GM23248 (cell line): Measurements from ENCODE around the gene SLC4A2. TPM values are rescaled to one million over a fixed set of nuclear protein-coding genes. Genes with fewer than 3 reads are reported as not detected.

ENCODE experiments used
- DNase-seq: peaks from one replicate; pipeline ENCODE4 v3.0.0-alpha.2; 2015
- H2AFZ ChIP-seq: fragments of 200-600 bp; sonication (generic); 2 replicates; pipeline ENCODE4 v1.6.1; 2016; ENCODE audit warnings: antibody characterized with exemption
- H3F3A ChIP-seq: fragments of 200-600 bp; sonication (generic); 2 replicates; pipeline ENCODE4 v1.6.1; 2016; ENCODE audit warnings: mild to moderate bottlenecking, antibody characterized with exemption, mixed run types; ENCODE audit not compliant: insufficient read depth
- H3K27ac ChIP-seq: fragments of 200-600 bp; sonication (generic); 2 replicates; pipeline ENCODE4 v1.5.1; 2016; ENCODE audit warnings: mild to moderate bottlenecking
- H3K27me3 ChIP-seq: fragments of 200-600 bp; sonication (generic); replicated peaks from 2 replicates; pipeline ENCODE4 v1.6.1; 2016; ENCODE audit warnings: mild to moderate bottlenecking; ENCODE audit not compliant: insufficient read depth
- H3K36me3 ChIP-seq: fragments of 200-600 bp; sonication (generic); 2 replicates; pipeline ENCODE4 v1.6.1; 2016; ENCODE audit warnings: low read depth, mild to moderate bottlenecking
- H3K4me1 ChIP-seq: fragments of 200-600 bp; sonication (generic); 2 replicates; pipeline ENCODE4 v1.6.1; 2016; ENCODE audit warnings: mild to moderate bottlenecking; ENCODE audit not compliant: insufficient read depth
- H3K4me2 ChIP-seq: fragments of 200-600 bp; sonication (generic); one replicate; pipeline ENCODE4 v1.6.1; 2016; ENCODE audit warnings: mild to moderate bottlenecking; ENCODE audit not compliant: unreplicated experiment
- H3K4me3 ChIP-seq: fragments of 200-600 bp; sonication (generic); 2 replicates; pipeline ENCODE4 v1.5.1; 2016; ENCODE audit warnings: mild to moderate bottlenecking
- H3K79me2 ChIP-seq: fragments of 200-600 bp; sonication (generic); 2 replicates; pipeline ENCODE4 v1.6.1; 2016; ENCODE audit warnings: mild to moderate bottlenecking; ENCODE audit not compliant: insufficient read depth
- H3K9ac ChIP-seq: fragments of 200-600 bp; sonication (generic); 2 replicates; pipeline ENCODE4 v1.6.1; 2016; ENCODE audit warnings: mild to moderate bottlenecking
- H3K9me2 ChIP-seq: fragments of 200-600 bp; sonication (generic); 2 replicates; pipeline ENCODE4 v1.6.1; 2016; ENCODE audit warnings: mixed run types, mild to moderate bottlenecking, moderate library complexity; ENCODE audit not compliant: insufficient read depth
- H3K9me3 ChIP-seq: fragments of 200-600 bp; sonication (generic); one replicate; pipeline ENCODE4 v1.6.1; 2017; ENCODE audit warnings: low read depth
- H4K20me1 ChIP-seq: fragments of 200-600 bp; sonication (generic); 2 replicates; pipeline ENCODE4 v1.6.0; 2016; ENCODE audit not compliant: insufficient read depth
- EZH2 ChIP-seq: fragments of 200-600 bp; sonication (generic); IDR thresholded peaks from 2 replicates; pipeline ENCODE4 v1.6.1; 2018; ENCODE audit warnings: antibody characterized with exemption, mild to moderate bottlenecking; ENCODE audit not compliant: insufficient read depth, poor library complexity, severe bottlenecking
- EZH2phosphoT487 ChIP-seq: fragments of 200-600 bp; sonication (generic); IDR thresholded peaks from 2 replicates; pipeline ENCODE4 v1.6.1; 2018; ENCODE audit warnings: antibody characterized with exemption, moderate library complexity, mild to moderate bottlenecking, low read depth; ENCODE audit not compliant: insufficient read depth
- WGBS, 2 experiments: methylation state at CpG; one replicate each; pipeline ENCODE4 v1.1.6; 2015 to 2017; ENCODE audit warnings: low lambda C conversion rate in 2 of 2, low coverage in 1 of 2; ENCODE audit errors: missing lambda C conversion rate in 2 of 2; 5-methylcytosine and 5-hydroxymethylcytosine counted together
- in situ Hi-C: fragments of 300-500 bp; cut with MboI; formaldehyde crosslinking; loops from 2 replicates; pipeline ENCODE4 v1.15.0; 2020
- polyA plus RNA-seq: library from polyadenylated mRNA; unstranded; fragments of >200 nt; fragmentation: Nextera tagmentation; extraction: Ambion mirVana; gene quantifications from 2 replicates; pipeline ENCODE4 v1.2.1, GENCODE V29; 2016
- total RNA-seq: library from RNA; depleted of rRNA; stranded (reverse); fragments of >200 nt; shearing (Covaris generic); gene quantifications from 2 replicates; pipeline ENCODE4 v1.2.3, GENCODE V29; 2014

SLC4A2 gene
- total and polyA plus RNA-seq, 2 experiments from 2014 or later: 59.4 to 94.6 TPM

DNA sequence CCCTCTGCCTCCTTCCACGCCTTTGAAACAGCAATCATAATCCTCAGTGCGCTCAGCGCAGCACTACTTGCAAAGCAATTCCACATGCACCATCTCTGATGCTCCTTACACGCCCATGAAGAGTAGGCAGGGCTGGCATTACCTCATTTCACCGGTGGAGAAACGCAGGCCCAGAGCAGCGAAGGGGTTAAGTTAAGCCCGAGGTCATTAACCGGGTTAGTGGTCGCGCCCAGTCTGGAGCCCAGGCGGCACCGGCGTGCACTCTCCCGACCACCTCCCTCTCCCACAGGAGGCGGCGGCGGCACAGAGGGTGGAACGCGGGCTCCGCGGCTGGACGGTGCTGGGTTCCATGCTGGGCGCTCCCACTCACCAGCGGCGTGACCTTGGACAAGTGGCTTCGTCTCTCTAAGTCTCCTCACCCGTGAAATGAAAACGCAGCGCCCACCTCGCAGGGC is 20.7 kb downstream of the SLC4A2 start:
- peak overlapping the region; percentile 96 for H3K9ac ChIP-seq
- no peaks in the 10 kb centered on the region for H3K36me3 ChIP-seq
- H3K9me3 ChIP-seq: no peaks in the 10 kb centered on the region
- H4K20me1 ChIP-seq: no peaks in the 10 kb centered on the region
- H3K9me2 ChIP-seq: no peaks in the 10 kb centered on the region
- peak overlapping the region; percentile 60 for H2AFZ ChIP-seq
- peak; percentile 79 for DNase-seq
- in situ Hi-C loops: no loop called here
- peaks cover 17% of the 10 kb centered on the region for H3F3A ChIP-seq
- peaks cover 45% of the 10 kb centered on the region for H3K79me2 ChIP-seq
- H3K4me3 ChIP-seq: peak overlapping the region; percentile 91
- TF ChIP-seq EZH2 (no peak), EZH2phosphoT487 (no peak)
- H3K4me1 ChIP-seq: peaks cover 17% of the 10 kb centered on the region
- WGBS, 2 experiments: 0 to 3% methylated on average over 28 to 30 of the region's 31 CpGs
- no peaks in the 10 kb centered on the region for H3K27me3 ChIP-seq
- H3K27ac ChIP-seq: peak overlapping the region; percentile 89
- peak overlapping the region; percentile 81 for H3K4me2 ChIP-seq

DNA sequence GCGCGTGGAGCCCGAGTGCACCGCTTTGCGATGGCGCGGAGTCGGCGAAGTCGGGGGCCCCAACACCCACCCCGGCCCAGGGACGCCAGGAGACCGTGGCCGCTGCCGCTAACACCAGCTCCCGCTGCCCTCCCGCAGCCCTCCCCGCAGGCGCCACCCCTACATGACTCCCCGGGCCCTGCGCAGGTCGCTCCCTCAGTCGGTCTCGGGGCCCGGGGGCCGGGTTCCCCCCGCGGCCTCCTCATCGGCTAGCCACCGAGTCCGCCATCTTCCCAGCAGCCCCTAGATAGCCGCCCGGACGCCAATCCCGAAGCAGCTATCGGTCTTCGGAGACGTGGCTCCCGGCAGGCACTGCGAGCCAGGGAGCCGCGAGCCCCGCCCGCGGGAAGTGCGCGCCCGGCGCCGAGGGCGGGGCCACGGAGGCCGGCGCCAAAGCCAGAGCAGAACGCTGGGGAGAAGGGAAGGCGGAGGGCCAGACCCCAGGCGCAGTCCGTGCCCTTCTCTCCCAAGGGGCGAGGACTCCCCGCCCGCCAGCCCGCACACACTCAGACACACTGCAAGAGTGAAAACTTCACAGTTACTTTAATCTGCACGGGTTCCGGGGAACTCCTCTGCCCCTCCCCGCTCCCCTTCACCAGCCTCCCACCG is 21.3 kb downstream of the SLC4A2 start, which contains the start of gene FASTK:
TSS of gene FASTK (minus strand) at position 288 of the 648 bp plus-strand sequence. CDS start at position 245, 43 bp downstream.
- peak; percentile 99 for DNase-seq
- peak within 1 kb of the TSS; percentile 87 for H3K4me2 ChIP-seq

DNA sequence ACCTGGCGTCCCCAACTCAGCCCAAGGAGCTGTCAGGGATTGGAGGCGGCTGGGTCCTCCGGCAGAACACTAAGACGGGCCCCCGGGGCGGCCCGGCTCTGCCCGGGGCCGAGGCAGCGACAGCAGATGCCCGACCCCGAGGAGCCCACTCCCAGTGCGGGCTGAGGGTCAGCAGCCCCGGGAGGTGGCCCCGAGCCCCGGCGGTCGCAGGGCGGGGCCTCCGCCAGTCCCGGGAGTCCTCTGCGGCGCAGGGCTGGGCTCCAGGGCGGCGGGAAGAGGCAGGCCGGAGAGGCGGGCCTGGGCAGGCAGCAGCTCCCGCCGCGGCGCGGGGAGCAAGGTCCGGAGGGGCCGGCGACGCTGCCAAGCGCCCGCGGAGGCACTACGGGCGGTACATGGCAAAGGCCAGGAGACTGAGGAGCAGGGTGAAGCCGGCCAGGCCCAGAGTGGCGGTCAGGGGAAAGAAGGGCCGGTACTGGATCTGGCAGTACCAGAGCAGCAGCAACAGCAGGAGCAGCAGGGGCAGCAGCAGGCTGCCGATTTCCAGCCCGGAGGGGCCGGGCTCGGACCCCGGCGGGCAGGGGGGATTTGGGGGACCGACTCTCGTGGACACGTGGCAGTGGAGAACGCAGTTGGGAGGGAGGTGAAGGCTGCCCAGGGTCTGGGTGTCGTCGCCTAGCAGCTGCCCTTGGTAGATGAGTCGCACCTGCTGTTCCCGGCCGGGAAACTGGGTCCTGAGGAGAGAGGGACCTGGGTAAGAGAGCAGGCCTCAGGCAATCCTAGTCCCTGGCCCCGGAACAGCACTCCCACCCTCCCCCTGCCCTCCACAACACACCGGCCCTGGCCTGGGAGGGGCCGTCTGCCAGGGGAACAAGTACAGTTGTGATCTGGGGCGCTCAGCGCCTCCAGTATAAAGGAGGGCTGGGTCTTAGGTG is 22.0 kb downstream of the SLC4A2 start:
- Histone ChIP-seq H3F3A (peaks cover 24% of the 10 kb centered on the region), H3K9ac (peak overlapping the region; percentile 96), H3K4me3 (peak overlapping the region; percentile 91), H2AFZ (peak overlapping the region; percentile 31), H3K79me2 (peaks cover 45% of the 10 kb centered on the region), H3K9me2 (no peaks in the 10 kb centered on the region), H3K4me1 (peaks cover 17% of the 10 kb centered on the region), H3K9me3 (no peaks in the 10 kb centered on the region), H3K4me2 (peak overlapping the region; percentile 87), H3K36me3 (no peaks in the 10 kb centered on the region), H3K27me3 (no peaks in the 10 kb centered on the region), H4K20me1 (no peaks in the 10 kb centered on the region), H3K27ac (peak overlapping the region; percentile 89)
- 8 to 11% methylated on average over 39 to 46 of the region's 64 CpGs for WGBS, 2 experiments
- DNase-seq: peak; percentile 68
- in situ Hi-C loops: no loop called here
- no peak for TF ChIP-seq EZH2
- no peak for TF ChIP-seq EZH2phosphoT487

More for the DNA sequence above, 21.3 kb downstream of the SLC4A2 start, which contains the start of gene FASTK:
- no peak for TF ChIP-seq EZH2
- no peak for TF ChIP-seq EZH2phosphoT487
- Histone ChIP-seq H3K4me3 (peak within 1 kb of the TSS; percentile 91), H3K36me3 (no peaks in the 10 kb centered on the region), H3F3A (peaks cover 23% of the 10 kb centered on the region), H3K27ac (peak within 1 kb of the TSS; percentile 89), H3K9me2 (no peaks in the 10 kb centered on the region), H2AFZ (peak within 1 kb of the TSS; percentile 60), H3K9ac (peak within 1 kb of the TSS; percentile 96), H3K27me3 (no peaks in the 10 kb centered on the region), H3K79me2 (peaks cover 45% of the 10 kb centered on the region), H4K20me1 (no peaks in the 10 kb centered on the region), H3K4me1 (peaks cover 17% of the 10 kb centered on the region), H3K9me3 (no peaks in the 10 kb centered on the region)
- 1 to 3% methylated on average over 42 to 61 of the region's 66 CpGs for WGBS, 2 experiments
- in situ Hi-C loops: no loop called here

DNA sequence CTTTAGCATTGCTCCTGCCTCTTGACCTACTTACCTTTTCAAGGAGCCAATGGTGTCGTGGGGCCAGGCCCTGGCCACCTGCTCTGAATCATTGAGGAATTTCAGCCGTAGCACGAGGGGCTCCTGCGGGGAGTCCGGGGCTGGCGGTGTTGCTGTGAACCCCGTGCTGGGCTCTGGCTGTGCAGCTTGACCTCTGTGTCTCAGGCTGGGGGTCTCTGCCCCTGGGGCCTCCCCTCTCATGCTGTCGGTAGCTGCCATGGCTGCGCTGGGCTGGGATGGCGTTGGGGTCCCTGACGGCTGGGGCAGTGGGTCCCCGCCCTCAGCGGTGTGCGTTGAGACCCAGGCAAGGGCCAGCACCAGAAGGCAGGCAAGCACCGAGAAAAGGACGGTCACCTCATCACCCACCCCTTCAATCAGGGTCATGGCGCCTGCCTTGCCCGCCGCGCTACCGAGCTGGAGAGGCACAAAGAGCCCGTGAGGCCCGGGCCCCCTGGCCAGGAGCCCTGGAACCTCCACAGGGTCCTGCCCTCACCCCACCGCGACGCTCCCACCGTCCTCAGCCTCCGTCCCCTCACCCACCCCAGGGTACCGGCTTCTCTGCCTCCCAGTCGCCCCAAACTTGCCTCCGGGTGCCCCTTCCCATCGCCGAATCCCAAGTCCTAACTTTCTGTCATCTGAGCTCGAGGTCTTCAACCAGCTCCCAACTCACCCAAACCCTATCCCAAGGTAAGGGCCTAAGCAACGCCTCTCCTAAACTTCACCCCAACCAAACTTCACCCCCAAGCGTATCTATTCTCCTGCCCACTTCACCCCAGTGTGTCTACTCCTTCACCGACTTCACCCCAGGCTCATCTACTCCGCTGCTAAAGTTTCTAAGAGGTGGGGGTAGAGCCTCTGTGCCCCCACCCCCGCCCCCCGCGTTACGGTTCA is 23.0 kb downstream of the SLC4A2 start:
- no peak for TF ChIP-seq EZH2phosphoT487
- TF ChIP-seq EZH2: no peak

More for the DNA sequence above, 23.0 kb downstream of the SLC4A2 start:
- Histone ChIP-seq H3K9me3 (no peaks in the 10 kb centered on the region), H3F3A (peaks cover 24% of the 10 kb centered on the region), H2AFZ (peak overlapping the region; percentile 84), H3K4me1 (peaks cover 17% of the 10 kb centered on the region), H4K20me1 (no peaks in the 10 kb centered on the region), H3K9me2 (no peaks in the 10 kb centered on the region), H3K27me3 (no peaks in the 10 kb centered on the region), H3K27ac (peak overlapping the region; percentile 89), H3K4me3 (peak overlapping the region; percentile 91), H3K4me2 (peak overlapping the region; percentile 87), H3K79me2 (peaks cover 50% of the 10 kb centered on the region), H3K36me3 (no peaks in the 10 kb centered on the region), H3K9ac (peak overlapping the region; percentile 96)
- in situ Hi-C loops: no loop called here
- no peak for DNase-seq
- WGBS, 2 experiments: 38% methylated on average over 36 to 41 of the region's 42 CpGs
